Stimulated activated CD8-positive, alpha-beta memory T cell treated with anti-CD3 and anti-CD28 coated beads, Interleukin-15, amount 100 ng/mL, for 24 hours (primary cell): ENCODE data around the gene ABCG1.
"Not testable (repeated sequence)": the region's sequence is repeated elsewhere in the genome, so short reads cannot be mapped to it uniquely, and the experiment has no call there.

ENCODE experiments used
- DNase-seq: peaks from one replicate; pipeline ENCODE4 v3.0.0-alpha.2; 2020; ENCODE audit warnings: low read depth

The ABCG1 gene

DNA sequence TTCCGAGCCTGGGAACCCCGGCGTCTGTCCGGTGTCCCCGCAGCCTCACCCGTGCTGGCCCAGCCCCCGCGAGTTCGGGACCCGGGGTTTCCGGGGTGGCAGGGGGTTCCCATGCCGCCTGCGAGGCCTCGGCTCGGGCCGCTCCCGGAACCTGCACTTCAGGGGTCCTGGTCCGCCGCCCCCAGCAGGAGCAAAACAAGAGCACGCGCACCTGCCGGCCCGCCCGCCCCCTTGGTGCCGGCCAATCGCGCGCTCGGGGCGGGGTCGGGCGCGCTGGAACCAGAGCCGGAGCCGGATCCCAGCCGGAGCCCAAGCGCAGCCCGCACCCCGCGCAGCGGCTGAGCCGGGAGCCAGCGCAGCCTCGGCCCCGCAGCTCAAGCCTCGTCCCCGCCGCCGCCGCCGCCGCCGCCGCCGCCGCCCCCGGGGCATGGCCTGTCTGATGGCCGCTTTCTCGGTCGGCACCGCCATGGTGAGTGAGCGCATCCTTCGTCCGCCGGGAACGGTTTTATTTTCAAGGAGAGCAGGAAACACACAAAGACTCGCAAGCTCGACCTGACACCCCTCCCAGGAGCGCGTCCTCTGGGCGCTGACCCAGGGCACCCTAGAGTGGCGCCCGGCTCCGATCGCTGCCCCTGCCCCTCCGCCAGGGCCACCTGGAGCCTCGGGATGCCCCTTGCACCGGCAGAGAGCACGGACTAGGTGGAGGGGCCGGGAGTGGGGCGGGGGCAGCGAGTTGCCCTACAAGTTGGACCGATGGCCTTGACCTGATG is at the start of gene ABCG1:
Gene ABCG1, plus strand, starts transcription at position 305 of the 770 bp plus-strand sequence. Its CDS starts 123 bp downstream, at position 428.
- DNase-seq, result no peak

GRCh38 chr21:42169758-42170157 is 49.2 kb upstream of the ABCG1 start:
- DNase-seq, result no peak

GRCh38 chr21:42171091-42172053 is 47.6 kb upstream of the ABCG1 start:
- no peak for DNase-seq

DNA sequence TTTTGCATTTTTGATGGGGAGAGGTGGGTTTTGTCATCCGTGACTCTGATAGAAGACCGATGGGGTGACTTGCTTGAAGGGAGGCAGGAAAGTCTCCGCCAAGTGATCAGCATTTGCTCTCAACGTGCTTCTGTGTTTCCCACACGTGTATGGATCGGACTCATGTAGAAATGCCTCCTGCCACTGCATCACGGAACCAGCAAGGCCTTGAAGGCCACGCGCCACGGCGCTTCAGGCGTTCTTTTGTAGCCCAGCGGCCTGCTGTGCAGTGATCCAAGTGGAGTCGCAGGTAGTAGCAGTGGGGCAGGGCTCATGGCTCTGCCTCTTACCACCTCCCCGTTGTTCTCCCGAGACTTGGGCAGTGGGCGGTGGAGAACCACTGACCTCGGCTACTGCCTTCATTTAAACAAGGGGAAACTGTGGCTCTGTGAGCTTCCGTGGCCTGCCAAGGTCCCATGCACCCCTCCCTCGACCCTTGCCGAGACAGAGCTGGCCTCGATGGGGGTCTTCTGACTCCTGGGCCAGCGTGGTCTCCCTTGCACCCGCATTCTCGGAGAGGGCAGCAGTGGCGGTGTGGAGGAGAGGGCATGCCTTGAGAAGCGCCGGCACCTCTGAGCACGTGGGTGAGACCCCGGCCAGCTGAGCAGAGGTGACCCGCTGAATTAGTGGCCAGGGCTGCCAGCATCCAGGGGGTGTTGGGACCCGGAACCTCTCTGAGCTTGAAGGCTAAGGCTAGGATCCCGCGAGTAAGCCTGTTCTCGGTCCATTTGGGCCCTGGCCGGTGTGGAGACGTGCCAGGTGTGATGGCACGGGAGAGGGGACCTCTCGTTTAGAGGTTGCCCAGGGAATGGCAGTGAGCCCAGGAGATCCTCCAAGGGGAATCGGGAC is 46.1 kb upstream of the ABCG1 start:
- no peak for DNase-seq

DNA sequence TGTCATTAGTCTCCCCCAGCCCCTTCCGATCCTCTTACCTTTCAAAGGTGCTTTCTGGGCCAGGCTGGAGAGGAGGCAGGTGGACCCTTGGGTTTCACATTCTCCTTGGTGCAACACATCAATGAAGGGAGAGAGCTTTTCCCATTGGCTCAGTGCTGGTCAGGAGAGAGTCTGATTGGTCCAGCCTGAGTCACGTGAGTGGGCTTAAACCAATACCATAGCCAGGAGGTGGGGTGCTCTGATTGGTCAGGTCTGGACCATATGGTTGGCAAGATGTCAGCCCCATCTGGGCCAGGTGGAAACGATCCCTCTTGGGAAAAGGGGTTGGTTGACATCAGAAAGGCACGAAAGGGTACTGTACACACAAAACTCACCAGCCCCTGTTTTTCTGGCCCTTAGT is 44.8 kb upstream of the ABCG1 start:
- no peak for DNase-seq

GRCh38 chr21:42175110-42175710 is 43.7 kb upstream of the ABCG1 start:
- no peak for DNase-seq

DNA sequence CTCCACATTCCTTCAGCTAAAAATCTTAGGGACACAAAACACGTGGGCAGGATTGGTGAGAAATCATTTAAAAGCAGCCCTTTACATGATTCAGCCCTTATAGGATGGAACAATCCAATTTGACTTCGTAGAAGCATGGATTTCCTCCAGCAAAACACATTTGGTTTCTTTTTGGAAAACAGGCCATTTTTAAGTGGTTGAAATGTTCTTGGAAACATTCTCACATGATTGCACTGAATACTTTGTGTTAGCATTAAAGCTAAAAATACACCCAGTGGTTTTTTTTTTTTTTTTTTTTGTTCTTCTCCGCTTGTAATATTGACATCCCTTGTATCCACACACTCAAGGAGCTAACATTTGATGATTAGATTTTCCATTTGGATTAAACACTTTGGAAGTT is 42.1 kb upstream of the ABCG1 start:
- no peak for DNase-seq

- DNase-seq, result no peak
Measured at GRCh38 chr21:42179316-42179715, 39.6 kb upstream of the ABCG1 start.

GRCh38 chr21:42180001-42180400 is 38.9 kb upstream of the ABCG1 start:
- not testable (repeated sequence) for DNase-seq

GRCh38 chr21:42182713-42183371 is 36.1 kb upstream of the ABCG1 start:
- no peak for DNase-seq

DNA sequence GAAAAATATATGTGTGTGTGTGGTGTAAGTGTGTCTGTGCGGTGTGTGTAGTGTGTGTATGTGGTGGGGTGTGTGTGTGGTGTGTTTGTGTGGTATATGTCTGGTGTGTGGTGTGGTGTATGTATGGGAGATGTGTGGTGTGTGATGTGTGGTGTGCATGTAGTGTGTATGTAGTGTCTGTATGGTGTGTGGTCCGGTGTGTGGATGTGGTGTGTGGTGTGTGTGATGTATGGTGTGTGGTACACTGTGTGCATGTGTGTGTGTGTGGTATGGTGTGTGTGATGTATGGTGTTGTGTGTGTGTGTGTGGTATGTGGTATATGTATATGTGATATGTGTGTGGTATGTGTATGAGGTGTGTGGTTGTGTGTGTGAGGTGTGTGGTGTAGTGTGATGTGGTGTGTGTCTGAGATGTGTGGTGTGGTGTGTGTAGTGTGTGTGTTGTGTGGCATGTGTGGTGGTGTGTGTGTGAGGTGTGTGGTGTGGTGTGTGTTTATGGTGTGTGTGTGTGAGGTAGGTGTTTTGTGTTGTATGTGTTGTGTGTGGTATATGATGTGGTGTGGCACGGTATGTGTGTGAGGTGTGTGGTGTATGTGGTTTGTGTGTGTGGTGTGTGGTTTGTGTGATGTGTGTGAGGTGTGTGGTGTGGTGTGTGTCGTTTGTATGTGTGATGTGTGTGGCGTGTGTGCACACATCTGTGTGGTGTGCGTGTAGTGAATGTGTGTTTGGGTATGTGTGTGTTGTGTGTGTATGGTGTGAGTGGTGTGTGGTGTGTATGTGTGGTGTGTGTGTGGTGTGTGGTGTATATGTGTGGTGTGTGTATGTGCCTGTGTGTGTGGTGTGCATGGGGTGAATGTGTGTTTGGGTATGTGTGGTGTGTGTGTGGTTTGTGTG is 35.3 kb upstream of the ABCG1 start:
- no peak for DNase-seq

GRCh38 chr21:42186591-42186990 is 32.3 kb upstream of the ABCG1 start:
- DNase-seq, result no peak

GRCh38 chr21:42187976-42188653 is 30.8 kb upstream of the ABCG1 start:
- peak; percentile 33 for DNase-seq

DNA sequence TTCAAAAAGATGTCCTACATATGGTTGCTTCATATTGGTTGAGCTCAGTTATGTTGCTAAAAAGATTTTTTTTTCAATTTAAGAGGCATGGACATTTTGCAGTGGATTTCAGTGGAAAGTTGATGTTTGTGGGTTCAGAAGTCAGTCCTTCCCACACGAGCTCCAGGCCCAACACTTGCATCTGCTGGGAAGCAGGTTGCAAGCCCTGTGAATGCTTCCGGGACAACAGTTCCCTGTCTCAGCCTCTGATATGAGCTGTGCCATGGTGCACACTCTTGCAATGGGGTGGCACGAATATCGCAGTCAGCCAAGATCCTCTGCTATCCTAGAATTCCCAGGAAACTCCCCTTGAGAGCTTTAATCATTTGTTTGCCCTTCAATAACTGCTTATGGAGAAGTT is 30.3 kb upstream of the ABCG1 start:
- DNase-seq, result no peak

DNA sequence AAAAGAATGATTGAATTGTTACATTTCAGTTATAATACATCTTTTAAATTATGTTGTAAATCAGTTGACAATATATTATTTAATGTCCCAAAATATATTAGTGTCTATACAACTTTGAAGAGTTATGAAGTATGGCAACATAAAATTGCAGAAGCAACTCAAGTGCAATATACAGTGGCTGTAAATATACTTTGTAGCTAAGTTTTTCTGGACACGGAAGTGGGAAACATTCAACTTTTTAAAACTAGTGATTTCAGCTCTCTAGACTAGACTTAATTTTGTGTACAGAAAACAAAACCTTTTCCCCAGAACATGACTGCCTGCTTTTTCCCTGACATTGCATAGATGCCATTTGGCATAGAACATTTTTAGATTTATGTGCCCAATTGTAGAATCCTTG is 29.5 kb upstream of the ABCG1 start:
- DNase-seq, result no peak

GRCh38 chr21:42189860-42190485 is 29.0 kb upstream of the ABCG1 start:
- no peak for DNase-seq

DNA sequence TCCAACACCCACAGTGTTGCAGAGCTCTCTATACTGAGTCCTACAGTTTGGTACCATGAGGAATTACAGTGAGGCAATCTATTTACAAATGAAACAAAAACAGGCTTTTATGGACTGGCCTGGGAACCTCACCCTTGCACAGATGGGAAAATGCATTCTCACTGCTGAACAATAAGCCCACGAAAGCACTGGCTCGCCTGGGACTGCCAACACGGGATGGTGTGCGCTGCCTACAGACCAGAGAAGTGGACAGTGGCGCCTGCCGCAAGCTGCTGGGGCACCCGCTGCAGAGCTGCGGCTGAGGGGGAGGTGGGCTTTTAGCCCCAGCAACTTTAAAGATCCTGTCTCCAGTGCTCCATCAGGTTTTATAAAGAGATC is 28.5 kb upstream of the ABCG1 start:
- DNase-seq, result no peak

GRCh38 chr21:42191064-42191463 is 27.9 kb upstream of the ABCG1 start:
- DNase-seq, result no peak
